Activated T-cell treated with anti-CD3 and anti-CD28 coated beads for 24 hours (primary cell): ENCODE measurements around the gene MCEE.
"Not testable (repeated sequence)": the region's sequence is repeated elsewhere in the genome, so short reads cannot be mapped to it uniquely, and the experiment has no call there.

Source experiments
- DNase-seq: peaks from one replicate; pipeline ENCODE4 v3.0.0-alpha.2; 2020; ENCODE audit warnings: low read depth

The MCEE gene

GRCh38 chr2:71126957-71127356, 3.1 kb downstream of the MCEE start:
- no peak for DNase-seq

- no peak for DNase-seq
Measured at GRCh38 chr2:71125506-71126294, 4.3 kb downstream of the MCEE start.

GRCh38 chr2:71122387-71123298, 7.4 kb downstream of the MCEE start:
- DNase-seq = no peak

GRCh38 chr2:71121479-71121878, 8.6 kb downstream of the MCEE start:
- no peak for DNase-seq

GRCh38 chr2:71120195-71120594, 9.8 kb downstream of the MCEE start:
- DNase-seq = no peak

- no peak for DNase-seq
Measured at GRCh38 chr2:71117063-71117462, 13.0 kb downstream of the MCEE start.

GRCh38 chr2:71113843-71114242, 16.2 kb downstream of the MCEE start:
- DNase-seq = no peak

GRCh38 chr2:71108091-71108490, 21.9 kb downstream of the MCEE start:
- DNase-seq = no peak

- not testable (repeated sequence) for DNase-seq
Measured at GRCh38 chr2:71106463-71106862, 23.6 kb downstream of the MCEE start.

- no peak for DNase-seq
Measured at GRCh38 chr2:71103809-71104208, 26.2 kb downstream of the MCEE start.

- no peak for DNase-seq
Measured at GRCh38 chr2:71102981-71103681, 26.9 kb downstream of the MCEE start.

GRCh38 chr2:71101656-71102055, 28.4 kb downstream of the MCEE start:
- no peak for DNase-seq

GRCh38 chr2:71100195-71100964, 29.6 kb downstream of the MCEE start:
- DNase-seq = peak; percentile 26

- not testable (repeated sequence) for DNase-seq
Measured at GRCh38 chr2:71092491-71093260, 37.4 kb downstream of the MCEE start.

- not testable (repeated sequence) for DNase-seq
Measured at GRCh38 chr2:71091808-71092207, 38.2 kb downstream of the MCEE start.

- not testable (repeated sequence) for DNase-seq
Measured at GRCh38 chr2:71089475-71089874, 40.6 kb downstream of the MCEE start.

- DNase-seq = not testable (repeated sequence)
Measured at GRCh38 chr2:71085325-71086003, 44.6 kb downstream of the MCEE start.

GRCh38 chr2:71083752-71084312, 46.2 kb downstream of the MCEE start:
- DNase-seq = not testable (repeated sequence)

- not testable (repeated sequence) for DNase-seq
Measured at GRCh38 chr2:71083297-71083696, 46.7 kb downstream of the MCEE start.
